ENCODE data around the gene LAMA3.
A peak's percentile ranks its signal among the peaks of the same experiment; 100 is the strongest.

The LAMA3 gene

DNA sequence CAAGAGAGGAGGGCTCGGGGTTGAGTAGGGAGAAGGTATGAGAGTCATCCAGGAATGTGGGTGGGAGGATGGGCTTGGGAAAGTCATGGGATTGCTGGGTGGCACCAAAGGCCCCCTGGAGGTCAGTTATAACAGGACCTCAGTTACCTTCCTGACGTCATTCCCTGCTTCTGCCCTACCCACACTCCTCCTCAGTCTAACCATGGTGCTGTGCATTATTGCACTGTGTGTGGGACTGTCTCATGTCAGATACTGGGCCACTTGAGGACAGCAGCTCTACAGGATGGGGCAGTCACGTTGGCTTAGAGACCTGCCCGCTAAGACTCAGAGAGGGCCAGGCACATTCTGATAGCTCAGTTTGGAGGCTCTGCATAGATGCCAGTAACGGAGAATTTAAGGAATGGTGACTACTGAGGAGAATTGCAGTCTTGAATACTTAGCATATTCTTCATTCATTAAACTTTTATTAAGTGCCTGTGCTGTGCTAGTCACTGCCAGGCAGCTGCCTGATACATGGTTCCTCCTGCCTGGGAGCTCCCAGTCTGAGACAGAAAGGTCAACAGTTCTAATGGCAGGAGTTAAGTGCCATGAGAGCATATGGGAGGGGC, 90.5 kb downstream of the LAMA3 start:
- no peak for DNase-seq (ENCODE audit: low spot score)

DNA sequence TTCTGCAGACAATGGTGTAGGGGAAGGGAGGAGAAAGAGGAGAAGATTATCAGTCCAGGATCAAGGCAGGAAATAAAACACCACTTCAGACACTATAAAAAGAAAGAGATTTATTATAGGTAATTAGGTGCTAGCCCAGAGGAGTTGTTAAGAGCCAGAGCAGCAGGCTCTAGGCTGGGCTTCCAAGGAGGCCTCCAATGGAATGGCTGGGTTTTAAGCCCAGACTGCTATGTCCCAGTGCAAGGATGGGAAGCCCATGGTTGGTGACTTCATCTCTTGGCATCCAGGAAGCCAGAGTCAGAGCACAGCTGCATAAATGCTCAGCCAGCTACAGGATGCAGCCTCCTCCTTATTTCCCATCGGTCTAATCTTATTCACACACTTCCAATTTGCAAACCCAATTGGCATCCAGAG, 95.6 kb downstream of the LAMA3 start:
- no peak for DNase-seq (ENCODE audit: low spot score)

DNA sequence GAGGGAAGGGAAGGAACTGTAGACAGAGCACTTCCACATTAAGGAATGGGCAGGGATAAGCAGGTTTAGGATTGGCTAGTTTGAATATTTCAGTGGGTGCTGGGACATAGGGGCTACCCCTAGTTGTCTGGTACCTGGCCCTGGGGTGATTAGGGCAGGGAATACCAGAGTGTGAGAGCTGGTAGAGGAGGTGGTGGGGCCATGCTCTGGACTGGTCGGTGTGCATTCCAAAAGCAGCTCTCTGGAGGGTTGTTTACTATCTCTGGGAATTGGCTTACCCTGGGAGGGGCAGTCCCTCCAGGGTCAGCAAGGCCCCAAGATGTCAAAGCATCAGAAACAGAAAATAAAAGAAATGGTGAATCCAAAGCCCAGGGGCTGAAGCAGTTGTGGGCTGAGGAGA, 103.8 kb downstream of the LAMA3 start:
- no peak for DNase-seq (ENCODE audit: low spot score)

DNA sequence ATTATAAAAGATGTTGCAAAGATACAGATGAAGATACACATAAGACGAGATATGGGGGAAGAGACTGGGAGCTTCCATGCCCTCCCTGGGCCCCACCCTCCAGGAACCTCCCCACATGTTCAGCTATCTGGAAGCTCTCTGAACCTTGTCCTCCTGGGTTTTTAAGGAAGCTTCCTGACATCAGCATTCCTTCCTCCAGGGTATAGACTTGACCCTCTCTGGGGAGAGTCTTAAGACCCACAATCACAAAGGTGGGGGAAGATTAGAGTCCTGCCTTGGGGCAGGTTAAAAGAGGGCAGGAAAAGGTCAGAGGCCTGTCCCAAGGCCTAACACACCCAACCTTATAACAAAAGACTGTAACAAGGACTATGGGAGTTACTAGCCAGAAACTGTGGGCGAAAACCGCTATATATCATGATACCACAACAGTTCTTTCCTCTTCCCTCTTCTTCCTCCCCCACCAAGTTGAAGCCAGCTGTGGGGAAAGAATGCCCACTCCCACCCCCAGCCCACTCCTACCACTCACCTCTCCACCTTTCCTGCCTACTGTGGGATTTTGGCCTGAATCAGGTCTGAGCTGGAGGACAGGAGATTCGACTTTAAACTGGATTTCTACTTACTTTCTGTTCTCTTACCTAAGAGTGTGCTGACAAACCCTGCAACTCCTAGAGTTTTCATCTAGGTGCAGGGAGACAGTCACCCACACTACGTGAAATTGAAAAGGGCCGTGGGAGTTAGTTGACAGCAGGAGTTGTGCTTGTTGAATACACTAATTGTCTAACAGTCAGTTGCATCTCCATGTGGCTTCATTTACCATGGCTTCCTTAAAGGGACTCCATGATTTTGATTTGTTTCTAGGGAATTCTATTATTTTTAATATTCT, 105.0 kb downstream of the LAMA3 start:
- no peak for DNase-seq (ENCODE audit: low spot score)

DNA sequence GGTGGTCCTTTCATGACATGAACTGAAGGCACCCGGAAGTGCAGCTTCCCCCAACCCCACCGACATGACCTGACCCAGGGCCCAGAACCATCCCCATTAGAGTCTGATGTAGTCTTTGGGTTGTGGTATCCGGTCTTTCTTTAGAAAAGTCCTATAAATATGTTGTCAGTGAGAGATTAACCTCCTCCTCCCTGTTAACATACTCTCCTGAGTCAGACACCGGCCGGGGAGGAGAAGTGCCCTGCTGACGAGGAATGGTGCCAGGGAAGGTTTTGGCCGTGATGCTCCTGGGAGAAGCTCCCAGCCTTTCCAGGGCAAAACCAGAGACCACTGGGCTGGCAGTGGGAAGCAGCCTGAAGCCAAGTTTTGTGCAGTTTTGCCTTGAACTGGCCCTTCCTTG, 109.0 kb downstream of the LAMA3 start:
- no peak for DNase-seq (ENCODE audit: low spot score)

DNA sequence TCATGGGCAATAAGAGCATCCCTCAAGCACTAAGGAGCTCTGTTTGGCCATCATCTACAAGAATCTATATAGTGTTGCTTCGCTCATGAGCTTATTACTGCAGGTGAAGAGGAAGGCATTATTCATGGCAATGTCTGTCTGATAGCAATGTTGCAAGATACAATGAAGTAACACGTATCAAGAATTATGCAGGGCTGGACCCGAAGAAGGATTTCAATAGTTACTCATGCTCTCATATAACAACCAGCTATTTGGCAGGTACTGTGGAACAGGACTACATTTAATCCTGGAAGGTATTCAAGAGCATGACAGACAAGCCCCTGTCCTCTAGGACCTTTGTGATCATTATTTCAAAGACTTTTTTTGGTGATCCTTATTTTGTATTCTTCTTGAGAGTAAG, 109.6 kb downstream of the LAMA3 start:
- DNase-seq (ENCODE audit: low spot score): no peak

DNA sequence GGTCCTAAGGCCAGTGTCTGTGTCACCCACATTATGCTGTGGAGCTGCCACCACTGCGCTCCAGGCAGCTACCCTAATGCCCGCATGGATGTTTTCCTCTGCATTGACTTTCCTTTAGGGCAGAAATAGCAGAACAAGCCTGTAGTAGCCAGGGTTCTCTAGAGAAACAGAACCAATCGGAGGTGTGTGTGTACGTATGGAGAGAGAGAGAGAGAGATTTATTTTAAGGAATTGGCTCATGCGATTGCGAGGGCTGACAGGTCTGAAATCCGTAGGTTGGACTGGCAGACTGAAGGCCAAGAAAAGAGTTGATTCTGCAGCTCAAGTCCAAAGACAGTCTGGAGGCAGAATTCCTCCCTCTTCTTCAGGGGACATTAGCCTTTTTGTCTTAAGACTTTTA, 110.3 kb downstream of the LAMA3 start:
- no peak for DNase-seq (ENCODE audit: low spot score)

DNA sequence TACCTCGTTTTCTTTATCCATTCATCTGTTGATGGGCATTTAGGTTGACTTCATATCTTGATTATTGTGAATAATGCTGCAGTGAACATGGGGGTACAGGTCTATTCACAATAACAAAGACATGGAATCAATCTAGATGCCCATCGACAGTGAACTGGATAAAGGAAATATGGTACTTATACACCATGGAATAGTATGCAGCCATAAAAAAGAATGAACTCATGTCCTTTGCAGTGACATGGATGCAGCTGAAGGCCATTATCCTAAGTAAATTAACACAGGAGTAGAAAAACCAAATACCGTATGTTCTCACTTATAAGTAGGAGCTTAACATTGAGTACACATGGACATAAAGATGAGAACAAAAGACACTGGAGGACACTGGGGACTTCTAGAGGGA, 111.6 kb downstream of the LAMA3 start:
- DNase-seq (ENCODE audit: low spot score): no peak

DNA sequence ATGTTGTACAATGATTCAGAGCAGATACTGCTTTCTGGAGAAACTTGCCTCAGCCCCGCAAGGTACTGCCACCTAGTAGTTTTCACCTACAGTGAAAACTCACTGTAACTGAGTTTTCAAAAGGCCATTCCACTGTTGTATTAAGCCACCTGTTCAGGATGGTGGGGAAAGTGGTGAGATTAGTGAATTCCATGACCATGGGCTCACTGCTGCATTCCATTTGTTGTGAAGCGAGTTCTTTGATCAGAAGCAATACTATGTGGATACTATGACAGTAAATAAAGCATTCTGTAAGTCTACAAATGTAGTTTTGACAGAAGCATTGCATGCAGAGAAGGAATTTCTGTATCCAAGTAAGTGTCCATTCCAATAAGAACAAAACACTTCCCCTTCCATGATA, 113.6 kb downstream of the LAMA3 start:
- no peak for DNase-seq (ENCODE audit: low spot score)

DNA sequence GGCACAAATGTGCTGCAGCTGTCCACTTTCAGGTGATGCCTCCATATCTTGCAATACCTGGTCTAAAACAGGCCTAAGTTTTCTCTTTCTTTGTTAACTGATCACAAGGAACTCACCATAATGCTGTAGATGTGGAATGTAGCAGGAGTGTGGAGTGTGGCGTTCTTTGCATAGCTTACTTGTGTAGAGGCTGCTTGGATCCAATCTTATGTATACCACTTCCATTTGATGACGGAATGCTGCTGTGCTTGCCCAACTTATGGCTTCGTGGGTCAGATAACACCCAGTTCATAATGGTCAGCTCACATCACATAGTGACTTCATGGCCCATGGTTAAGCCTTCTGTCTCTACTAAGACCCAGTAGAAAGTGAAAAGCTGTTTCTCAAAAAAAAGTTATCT, 114.5 kb downstream of the LAMA3 start:
- no peak for DNase-seq (ENCODE audit: low spot score)

DNA sequence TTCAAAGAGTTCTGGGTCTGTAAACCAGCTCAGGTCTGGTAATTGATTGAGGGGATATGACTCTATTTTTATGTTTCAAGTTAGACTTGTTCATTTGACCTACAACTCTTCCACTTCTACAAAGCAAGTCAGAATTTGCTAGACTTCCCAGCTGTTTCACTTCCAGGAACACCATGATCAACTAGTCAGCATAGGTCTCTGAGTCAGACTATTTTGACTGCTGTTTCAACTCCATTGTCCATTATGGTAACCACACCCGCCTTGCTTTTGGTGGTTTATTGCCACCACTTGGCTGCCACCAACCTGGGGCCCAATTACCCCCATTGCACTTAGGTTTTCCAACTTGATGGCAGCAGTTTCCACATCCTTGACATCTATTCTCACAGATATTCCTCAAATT, 116.6 kb downstream of the LAMA3 start:
- DNase-seq (ENCODE audit: low spot score): no peak

DNA sequence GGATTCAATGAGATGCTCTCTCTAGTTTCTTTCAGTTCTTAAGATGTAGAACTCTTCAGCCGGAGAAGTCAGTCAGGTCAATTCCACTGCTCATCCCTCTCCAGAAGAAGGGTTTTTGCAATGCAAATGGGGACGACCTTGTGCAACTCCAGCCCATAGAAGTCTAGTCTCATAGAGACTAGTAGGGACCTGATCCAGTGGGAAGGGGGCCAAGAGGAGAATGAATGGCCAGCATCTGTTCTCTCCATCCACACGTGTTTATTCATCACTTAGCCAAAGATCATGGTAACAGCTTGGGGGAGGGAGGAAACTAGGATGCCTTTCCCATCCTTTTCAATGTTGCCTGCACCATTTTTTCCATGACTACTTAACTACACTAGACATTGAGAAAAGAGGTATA, 120.2 kb downstream of the LAMA3 start:
- DNase-seq (ENCODE audit: low spot score): no peak

DNA sequence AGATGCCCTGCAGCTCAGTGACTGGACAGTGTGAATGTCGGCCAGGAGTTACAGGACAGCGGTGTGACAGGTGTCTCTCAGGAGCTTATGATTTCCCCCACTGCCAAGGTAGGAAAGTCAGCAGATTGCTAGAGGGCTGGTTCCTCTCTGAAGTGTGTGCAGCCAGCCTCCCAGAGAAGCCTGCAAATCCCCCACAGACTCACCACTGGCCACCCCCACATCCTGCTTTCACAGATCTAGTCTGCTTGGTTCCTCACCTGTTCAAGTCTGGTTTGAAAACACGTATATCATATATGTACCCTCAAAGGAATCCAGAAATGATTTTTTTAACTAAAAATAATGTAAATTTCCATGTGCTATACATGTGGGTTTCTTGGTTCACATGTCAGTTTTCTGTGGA, 121.1 kb downstream of the LAMA3 start:
- no peak for DNase-seq (ENCODE audit: low spot score)

DNA sequence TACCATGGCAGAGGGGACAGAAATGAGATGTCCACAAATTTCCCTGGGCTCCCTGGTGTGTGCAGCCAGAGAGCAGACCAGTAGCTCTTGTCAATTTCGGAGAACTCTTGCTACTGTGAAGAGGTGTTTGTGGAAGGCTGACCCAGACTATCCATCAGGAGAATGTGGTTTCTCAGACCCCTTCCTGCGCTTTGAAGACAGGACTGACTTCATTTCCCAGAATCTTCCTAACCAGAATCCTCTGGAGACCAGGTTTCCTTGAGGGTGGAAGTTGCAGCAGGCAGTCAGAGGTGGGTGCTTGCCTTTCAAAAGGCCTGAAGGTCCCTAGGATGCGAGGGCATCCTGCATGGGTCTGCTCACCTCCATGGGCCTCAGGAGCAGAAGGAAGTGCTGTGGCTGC, 121.9 kb downstream of the LAMA3 start:
- no peak for DNase-seq (ENCODE audit: low spot score)

DNA sequence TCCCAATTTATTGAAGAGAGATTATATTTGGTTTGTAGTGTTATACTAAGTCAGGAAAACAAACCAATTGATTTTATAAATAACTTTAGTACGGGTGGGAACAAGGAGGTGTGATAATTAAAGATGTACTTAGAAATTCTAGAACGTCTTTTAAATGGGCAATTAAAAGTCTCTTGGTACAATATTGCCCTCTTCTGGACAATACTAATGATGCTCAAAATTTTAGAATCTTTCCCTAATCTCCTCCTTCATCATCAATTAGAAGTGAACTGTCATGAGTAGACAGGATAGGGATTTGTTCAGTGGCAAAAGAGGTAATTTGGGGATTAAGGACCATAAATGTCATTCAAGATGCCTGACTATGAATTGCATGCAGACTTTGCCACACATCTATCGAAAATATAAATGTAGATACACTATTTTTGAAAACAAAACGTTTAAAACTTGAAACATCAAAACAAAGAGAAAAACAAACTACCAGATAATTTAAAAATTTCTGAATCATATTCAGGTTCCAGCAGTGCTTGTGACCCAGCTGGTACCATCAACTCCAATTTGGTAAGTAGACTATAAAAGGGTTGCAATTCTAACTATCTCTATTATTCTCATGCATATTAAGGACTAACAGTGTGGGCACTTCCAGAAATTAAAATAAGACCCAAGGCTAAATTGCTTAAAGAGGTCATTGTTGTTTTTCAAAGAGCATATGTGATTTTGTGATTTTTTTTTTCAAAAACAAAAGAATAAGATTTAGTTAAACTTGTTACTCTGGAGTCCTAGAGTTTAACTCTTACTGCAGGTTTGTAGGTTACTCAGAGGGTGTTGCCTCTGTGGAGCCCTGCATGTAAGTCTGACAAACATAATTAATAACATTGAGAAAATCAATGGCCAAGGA, 123.5 kb downstream of the LAMA3 start:
- peak; percentile 45 for DNase-seq (ENCODE audit: low spot score)

DNA sequence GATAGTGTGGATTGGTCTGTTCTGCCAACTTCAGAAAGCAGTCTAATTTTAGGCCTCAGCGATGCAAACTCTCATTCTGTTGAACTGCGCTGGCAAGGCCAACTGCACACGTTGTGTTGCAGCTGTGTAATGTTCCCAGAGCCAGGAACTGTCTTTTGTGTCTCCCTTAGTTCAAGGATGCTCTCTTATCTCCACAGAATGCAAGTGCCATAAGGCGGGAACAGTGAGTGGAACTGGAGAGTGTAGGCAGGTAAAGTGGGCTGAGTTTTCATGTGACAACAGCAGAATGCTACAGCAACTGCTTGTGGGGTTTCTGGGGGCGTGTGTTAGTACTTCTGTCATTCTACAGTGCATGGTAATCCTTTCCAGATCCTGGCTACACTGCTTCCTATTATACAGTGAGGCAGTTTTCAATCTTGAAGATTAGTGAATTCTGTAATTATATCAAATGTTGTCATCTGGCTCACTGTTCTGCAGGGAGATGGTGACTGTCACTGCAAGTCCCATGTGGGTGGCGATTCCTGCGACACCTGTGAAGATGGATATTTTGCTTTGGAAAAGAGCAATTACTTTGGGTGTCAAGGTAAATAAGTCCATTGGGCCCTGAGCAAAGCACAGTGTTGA, 125.8 kb downstream of the LAMA3 start:
- DNase-seq (ENCODE audit: low spot score): no peak

DNA sequence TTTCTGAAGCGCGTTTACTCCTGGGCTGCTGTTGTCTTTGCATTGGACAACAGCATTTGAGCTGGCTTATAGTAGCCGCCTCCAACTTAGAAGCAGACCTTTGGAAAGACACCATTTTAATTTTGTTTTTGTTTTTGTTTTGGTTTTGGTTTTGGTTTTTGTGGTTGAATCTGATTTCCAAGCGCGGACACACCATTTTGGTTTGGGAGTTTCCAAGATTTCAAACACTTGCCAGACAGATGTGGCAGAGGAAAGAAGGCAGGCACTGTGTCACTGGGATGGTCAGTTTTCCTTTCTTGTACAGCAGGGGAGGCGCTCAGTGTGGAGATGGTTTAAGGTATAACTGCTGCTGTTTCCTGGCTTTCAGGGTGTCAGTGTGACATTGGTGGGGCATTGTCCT, 126.8 kb downstream of the LAMA3 start:
- DNase-seq (ENCODE audit: low spot score): no peak

DNA sequence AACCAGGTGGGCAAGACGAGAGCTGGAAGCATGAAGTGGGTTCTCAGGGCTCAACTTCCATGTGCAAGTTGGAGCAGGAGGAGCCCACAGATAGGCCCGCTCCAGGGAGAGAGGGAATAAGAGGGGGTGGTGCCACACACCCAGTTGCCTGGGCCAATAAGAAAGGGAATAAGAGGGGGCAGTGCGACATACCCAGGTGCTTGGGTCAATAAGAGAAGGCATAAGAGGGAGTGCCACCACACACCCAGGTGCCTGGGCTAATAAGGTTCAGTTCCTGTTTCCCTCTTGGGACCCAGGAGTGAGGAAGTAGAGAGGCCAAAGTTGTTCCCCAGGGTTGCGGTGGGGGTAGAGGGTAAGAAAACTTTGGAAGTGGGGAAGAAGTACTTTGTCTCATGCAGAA, 127.5 kb downstream of the LAMA3 start:
- no peak for DNase-seq (ENCODE audit: low spot score)

DNA sequence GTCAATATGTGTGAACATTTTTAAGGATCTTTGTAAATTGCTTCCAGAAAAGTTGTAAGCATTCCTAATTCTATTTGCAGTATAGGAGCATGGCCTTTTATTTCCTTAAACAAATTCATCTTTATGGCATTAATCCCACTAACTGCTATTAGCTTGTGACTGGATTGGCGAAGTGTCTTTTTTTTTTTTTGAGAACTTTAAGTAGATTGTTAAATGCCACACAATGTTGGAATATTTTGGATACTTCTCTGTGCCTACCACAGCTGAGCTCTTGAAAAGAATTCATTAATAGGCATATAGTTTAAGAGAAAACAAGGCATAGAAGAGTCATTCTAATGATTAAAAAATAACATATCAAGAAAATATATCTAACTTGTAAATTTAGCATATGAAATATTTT, 129.7 kb downstream of the LAMA3 start:
- no peak for DNase-seq (ENCODE audit: low spot score)

DNA sequence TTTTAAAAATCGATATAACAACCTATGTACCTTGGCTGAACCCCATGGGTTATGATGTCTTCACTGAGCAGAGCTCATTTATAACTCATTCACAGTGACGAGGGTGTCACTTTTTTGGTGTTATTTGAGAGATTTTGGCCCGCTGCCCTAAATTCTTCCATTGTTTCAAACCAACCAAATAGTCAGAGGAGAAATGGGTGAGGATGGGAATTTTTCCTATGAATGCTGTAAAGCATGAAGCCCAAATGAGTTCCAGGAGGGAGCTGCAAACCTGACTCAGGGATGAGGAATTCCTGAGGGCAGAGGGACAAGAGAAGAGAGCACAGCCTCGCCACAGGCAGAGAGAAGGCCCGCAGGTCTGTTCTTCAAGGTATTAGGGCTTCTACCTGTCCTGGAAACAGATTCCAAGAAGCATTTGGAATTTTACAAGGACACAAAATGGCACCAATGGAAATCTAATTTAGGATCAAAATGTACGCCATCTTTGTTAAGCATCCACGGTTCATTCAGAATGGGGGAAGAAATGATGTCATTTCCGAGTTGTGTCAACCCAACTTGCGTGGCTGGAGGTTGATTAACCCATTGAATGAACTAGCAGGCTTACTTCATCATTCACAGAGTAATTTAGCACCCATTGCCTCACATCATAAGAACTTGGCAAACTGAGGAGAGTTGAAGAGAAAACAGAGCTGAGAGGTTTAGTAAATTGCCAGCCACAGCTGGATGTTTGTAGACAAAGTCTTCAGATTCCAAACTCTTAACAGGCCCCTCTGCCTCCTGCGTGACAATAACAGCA, 133.5 kb downstream of the LAMA3 start:
- no peak for DNase-seq (ENCODE audit: low spot score)

DNA sequence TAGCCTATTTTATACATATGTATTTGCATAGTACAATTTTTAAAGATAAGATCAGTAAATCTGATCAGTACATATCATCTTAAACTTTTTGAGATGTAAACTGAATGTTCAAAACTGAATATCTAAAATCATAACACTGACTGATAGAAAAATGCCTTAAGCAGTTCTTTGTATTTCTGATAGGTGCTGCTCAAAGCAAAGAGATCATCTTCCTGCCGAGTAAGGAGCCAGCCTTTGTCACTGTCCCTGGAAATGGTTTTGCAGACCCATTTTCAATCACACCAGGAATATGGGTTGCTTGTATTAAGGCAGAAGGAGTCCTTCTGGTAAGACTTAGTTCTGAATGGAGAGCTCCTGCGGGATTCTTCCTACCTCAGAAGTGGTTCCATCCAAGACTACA, 135.0 kb downstream of the LAMA3 start:
- no peak for DNase-seq (ENCODE audit: low spot score)

DNA sequence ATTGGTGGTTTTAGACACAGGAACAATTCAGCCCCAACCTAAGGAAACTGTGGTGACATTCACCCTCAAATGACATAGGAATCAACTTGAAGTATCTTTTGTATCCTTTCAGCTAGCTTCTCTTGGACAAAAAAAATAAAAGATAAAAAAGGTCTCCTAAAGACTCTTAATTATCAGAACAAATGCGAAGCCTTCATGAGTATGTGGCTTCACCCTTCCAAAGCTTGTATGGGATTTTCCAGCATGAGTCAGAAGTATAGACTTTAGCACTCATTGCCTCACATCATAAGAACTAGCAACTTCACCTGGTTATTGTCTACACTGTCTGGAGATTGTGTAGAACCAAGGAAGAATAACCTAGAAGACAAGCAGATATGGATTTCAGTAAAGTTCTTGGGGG, 135.4 kb downstream of the LAMA3 start:
- DNase-seq (ENCODE audit: low spot score): no peak

Measured in CD4-positive, alpha-beta T cell treated with Interleukin-2 at 100 ng/mL for 4 hours (primary cell).